ENCODE results near the gene PRCD. TPM values are rescaled to one million over a fixed set of nuclear protein-coding genes. Genes with fewer than 3 reads are reported as not detected.

Gene PRCD
- total RNA-seq, 1 donor from 2014 or later: not detected

DNA sequence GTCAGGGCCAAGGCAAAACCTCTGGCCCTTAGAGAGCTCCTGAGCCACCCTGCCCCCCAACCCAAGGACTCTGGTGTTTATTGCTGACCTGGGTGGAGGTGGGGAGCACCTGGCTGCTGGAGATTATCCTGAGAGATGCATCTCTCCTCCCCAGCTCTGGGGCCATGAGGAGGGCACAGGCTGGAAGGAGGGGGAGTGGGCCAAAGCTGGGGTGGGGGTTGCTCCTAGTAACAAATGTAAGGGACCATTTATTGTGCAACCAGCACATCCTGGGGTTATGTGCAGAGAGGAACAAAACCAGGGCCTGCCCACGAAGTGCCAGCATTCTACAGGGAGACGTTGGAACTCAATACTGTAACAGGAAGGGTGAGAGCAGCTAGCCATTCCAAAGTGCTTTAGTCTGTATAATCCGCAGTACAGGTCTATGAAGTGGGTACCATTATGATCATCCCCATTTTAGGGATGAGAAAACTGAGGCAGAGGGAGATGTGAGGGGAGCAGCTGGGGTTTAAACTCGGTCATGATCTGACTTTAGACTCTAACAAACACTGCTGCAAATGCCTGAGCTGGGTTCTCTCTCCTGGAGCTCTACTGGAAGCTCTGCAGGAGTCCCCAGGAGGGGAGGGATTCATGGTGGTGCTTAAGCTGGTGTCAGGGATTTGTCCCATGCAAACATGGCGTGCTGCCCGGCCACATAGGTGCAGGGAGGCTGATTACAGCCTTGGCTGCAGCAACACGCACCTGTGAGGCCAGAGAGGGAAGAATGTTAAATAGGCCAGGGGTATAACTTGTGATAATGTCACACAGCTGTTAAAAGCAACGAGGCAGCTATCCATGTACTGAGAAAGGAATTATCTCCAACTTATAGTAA, 37.3 kb upstream of the PRCD start:
- intact Hi-C loops (cut with micrococcal nuclease): loop anchor here (10.0 kb wide), 1 partner anchor 398 kb away; the partner anchor contains the start of gene EXOC7

DNA sequence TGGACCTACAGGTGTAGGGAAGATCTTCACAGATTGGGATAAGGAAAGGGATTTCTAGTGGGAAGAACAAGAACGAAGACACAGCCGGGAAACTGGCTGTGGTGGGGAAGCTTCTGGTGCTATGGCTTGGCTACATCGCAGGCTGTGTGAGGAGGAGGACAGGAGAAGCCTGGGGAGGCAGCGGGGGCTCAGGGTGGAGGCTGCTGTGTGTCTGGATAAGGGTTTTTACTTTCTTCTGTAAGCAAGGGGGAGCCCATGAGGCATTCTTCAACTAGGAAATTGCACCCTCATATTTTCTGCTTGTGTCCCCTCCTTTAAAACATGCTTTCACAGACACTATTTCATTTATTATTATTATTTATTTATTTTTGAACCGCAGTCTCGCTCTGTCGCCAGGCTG, 35.7 kb upstream of the PRCD start:
- intact Hi-C loops (cut with micrococcal nuclease): loop anchor here (10.0 kb wide), 1 partner anchor 399 kb away; the partner anchor contains the start of gene EXOC7

DNA sequence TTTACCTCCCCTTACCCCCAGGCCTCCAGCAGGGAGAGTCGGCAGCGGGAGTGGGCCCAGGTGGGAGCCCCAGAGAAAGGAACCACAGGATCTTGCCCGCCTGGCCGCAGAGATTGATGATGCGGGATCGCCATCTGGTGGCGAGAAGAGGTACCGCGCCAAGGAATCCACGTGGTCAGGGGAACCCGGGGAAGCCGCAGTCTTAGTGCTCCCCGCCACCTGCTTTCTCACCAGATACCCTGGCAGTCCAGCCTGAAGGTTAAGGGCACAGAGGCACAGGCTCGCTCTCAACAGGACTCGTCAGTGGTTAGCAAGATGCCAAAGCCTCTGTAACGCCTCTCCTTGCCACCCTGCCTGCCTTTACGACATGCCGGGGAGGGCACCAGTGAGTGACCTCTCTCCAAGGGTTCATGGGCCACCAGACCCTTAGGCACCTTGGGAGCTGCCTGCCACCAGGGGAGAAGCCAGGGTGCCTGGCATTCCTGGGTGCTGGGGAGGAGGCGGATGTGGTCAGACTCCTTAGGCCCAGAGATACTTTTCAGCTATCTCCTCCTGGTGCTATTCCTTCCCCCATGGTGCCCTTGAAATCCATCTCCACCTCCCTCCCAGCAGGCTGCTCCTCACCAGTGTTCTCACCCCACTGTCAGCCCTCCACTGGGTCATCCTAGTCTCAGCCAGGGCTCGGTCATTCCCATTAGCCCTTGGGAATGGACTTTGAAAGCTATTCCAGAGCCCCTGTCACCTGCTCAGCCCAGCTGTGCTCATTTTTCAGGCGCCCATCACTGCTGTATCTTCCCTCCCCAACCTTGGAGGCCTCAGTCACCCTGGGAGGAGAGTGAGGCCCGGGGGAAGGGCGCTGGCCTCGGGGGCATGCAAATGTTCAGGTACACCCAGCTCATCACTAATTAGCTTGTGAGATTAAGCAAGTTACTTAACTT, 33.2 kb upstream of the PRCD start:
- intact Hi-C loops (cut with micrococcal nuclease): loop anchor here (1.0 to 10.0 kb wide), 6 partner anchors 40 to 402 kb away; partner anchors contain the start of gene EXOC7

DNA sequence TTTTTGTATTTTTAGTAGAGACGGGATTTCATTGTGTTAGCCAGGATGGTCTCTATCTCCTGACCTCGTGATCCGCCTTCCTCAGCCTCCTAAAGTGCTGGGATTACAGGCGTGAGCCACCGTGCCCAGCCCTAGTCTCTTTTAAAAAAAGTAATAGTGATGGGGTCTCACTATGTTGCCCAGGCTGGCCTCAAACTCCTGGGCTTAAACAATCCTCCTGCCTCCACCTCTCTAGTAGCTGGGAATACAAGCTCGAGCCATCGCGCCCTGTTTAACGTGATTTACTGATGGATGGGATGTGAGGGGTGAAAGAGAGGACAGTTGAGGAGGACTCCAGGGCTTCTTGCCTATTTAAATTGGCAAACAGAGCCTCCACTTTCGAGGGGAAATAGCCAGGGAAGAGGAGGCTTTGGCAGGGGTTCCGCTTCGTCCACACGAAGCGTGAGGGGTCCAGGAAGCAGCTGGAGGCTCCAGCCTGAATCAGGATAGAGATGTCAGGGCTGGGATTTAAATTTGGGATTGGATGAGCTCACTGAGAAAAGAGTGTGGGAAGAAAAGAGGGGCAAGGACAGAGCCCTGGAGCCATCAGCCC, 31.3 kb upstream of the PRCD start:
- intact Hi-C loops (cut with micrococcal nuclease): loop anchor here (10.0 kb wide), 1 partner anchor 404 kb away; the partner anchor contains the start of gene EXOC7

DNA sequence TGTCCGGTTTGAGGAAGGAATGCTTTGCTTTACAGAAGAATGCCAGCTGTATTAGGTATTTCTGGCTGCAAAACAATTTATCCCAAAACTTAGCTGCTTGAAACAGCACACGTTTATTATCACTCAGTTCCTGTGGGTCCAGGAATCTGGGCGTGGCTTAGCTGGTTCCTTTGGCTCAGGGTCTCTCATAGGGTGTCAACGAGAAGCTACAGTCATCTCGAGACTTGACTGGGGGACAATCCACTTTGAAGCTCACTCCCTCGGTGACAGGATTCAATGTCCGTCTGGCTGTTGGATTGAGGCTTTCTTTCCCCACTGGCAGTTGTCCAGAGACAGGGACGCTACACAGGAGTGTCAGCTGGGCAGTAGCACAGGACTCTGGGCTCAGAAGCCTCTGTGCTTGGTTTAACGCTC, 29.0 kb upstream of the PRCD start:
- intact Hi-C loops (cut with micrococcal nuclease): no loop called here

DNA sequence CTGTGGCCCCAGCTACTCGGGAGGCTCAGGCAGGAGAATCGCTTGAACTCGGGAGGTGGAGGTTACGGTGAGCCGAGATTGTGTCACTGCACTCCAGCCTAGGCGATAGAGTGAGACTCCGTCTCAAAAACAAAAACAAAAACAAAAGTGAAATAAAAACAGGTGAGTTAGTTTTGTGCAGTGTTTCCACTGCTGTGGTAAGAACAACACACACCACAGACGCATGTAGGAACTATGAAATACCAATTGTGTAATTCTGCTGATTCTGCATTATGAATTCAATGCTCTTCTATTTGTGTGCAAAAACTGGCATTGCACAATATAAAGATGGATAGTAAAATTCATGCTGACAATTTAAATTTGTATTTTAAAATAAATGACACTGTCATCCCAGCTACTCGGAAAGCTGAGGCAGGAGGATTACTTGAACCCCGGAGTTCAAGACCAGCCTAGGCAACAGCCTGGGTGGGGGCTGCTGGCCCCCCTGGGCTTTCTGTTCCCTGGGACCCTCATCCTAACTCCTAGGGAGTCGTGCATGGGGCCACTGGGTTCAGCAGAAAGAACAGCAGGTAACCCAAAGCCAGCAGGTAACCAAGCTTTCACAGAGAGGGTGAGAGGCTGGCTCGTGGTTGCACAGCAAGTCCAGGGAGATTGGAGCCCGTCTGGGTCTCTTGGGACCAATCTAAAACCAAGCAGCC, 28.0 kb upstream of the PRCD start:
- intact Hi-C loops (cut with micrococcal nuclease): no loop called here

DNA sequence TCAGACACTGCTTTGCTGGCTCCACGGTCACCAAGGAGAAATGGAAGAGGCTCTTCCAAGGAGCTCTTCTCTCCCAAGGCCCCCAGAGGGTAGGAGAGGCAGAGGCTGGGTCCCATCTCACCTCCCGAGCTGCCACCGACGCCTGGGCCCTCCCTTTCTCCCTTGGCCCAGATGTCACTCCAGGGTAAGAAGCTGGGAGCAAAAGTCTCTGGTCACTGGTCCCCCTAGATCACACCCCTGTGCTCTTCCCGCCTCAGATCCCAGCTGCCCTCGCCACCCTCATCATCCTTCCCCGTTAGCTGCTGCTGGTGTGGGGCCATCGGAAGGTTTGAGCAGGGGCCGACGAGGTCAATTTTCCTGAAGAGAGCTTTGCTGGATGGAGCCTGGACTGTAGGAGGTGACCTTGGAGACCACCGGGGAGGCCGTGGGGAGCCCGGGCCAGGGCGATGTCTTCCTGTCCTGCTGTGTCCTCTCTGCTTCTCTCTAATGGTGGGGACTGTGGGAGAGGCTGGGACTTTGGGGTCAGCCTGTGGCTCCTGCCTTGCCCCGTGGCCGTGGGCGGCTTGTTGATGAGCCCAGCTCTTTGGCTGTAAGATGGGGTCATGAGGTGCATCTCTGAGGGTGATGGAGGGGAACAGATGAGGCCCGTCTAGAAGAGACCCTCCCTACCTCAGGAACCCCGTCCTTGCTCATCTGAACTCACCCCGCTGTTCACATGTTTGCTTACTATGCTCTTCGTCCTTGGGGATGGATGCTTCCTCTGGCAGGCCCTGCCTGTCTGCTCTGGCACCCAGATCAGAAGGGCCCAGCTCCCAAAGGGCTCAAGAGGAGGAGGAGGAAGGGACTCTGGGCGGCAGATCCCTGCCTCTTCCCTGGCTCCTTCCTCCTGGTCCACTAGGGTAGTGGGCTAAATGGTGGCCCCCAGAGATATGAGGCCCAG, 27.2 kb upstream of the PRCD start:
- intact Hi-C loops (cut with micrococcal nuclease): no loop called here

DNA sequence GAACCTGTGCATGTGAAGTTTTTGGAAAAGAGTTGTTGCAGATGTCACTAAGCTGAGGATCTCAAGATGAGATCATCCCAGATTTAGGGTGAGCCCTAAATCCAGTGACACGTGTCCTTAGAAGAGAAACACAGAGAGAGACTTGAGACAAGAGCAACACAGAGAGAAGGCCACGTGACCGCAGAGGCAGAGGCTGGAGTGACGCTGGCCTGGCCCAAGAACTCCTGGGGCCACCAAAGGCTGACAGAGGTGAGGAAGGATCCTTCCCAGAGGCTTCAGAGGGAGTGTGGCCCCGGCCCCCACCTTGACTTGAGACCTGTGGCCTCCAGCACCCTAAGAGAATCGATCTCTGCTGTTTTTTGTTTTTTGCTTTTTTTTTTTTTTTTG, 26.5 kb upstream of the PRCD start:
- intact Hi-C loops (cut with micrococcal nuclease): no loop called here

DNA sequence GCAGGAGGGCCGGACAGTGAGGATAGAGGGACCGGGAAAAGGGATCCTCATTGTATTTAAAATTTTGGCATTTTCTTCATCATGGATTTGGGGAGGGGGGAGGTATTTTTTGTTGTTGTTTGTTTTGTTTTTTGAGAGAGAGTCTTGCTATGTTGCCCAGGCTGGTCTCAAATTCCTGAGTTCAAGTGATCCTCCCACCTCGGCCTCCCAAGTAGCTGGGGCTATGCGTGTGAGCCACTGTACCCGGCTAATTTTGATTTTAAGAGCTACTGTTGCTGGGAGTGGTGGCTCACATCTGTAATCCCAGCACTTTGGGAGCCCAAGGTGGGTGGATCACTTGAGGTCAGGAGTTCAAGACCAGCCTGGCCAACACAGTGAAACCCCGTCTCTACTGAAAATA, 25.5 kb upstream of the PRCD start:
- intact Hi-C loops (cut with micrococcal nuclease): loop anchor here (2.0 kb wide), 1 partner anchor 200 kb away; no protein-coding TSS in a partner anchor

DNA sequence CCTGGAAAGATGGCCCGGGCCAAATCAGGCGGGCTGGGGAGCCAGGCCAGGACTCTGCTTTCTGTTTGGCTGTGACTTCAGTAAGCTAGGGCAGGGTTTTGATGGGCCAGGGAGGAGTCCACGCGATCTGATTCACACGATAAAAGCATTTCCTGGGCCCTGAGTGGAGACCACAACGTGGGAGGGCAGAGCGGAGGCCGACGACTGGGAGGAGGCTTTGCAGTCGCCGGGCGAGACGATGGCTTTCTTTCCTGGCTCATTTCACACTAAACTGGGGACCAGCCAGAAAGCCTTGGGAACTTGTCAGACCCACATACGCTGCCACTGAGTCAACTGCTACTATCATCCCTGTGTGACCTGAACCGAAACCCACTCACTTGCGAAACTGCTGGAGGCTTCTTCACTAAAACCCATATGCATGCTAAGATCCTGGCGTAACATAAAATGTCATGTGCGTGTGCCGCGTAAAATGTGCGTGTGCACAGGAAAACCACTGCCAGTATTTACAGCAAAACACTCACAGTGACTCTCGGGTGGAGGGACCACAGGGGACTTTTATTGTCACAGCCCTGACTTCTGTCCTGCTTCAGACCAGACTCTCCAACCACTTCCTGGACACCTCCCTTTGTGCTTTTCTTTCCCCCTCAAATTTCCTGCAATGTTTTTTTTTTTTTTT, 24.4 kb upstream of the PRCD start:
- intact Hi-C loops (cut with micrococcal nuclease): loop anchor here (1.0 to 5.0 kb wide), 10 partner anchors 8 to 627 kb away; partner anchors contain the start of genes JMJD6, METTL23, RHBDF2 and SEC14L1

DNA sequence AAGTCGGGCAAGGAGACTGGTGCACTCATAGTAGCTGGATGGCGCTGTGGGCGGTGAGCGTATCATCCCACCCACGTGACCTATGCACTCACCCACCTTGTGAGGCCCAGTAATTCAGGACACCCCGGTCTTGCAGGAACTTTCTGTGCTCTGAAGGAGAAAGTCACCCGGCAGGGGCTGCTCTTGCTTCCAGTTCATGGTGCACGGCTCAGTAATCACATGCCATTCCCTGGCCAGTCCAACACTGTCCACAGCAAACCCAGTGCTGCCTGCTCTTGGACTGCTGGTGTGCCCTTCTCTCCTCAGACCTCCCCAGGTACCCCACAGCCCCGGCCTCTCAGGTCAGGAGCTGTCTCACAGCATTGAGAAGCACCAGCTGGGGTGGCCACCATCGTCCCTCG, 22.2 kb upstream of the PRCD start:
- intact Hi-C loops (cut with micrococcal nuclease): loop anchor here (5.0 kb wide), 1 partner anchor 625 kb away; the partner anchor contains the start of gene SEC14L1

DNA sequence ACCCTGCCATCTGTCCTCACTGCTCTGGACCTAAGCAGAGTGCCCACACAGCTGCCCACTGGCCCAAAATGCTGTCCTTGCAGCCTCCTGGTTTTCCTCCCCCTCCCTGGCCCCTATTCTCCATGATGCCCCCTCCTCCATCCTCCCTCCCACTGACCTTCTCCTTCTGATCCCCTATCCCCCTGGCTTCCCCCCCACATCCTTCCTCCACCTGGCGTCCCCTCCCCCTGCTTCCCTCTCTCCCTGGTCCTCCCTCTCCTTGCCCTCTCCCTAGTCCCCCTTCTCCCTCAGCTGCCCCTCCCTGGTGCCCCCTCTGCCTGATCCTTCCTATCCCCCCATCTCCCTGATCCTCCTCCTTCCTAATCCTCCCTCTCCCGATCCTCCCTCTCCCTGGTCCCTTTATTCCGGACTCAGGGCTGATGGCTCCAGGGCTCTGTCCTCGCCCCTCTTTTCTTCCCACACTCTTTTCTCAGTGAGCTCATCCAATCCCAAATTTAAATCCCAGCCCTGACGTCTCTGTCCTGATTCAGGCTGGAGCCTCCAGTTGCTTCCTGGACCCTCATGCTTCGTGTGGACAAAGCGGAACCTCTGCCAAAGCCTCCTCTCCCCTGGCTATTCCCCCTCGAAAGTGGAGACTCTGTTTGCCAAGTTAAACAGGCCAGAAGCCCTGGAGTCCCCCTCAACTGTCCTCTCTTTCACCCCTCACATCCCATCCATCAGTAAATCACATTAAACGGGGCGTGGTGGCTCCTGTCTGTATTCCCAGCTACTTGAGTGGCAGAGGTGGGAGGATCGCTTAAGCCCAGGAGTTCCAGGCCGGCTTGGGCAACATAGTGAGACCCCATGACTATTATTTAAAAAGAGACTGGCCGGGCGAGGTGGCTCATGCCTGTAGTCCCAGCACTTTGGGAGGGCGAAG, 20.5 kb upstream of the PRCD start:
- intact Hi-C loops (cut with micrococcal nuclease): loop anchor here (5.0 kb wide), 1 partner anchor 623 kb away; the partner anchor contains the start of gene SEC14L1

DNA sequence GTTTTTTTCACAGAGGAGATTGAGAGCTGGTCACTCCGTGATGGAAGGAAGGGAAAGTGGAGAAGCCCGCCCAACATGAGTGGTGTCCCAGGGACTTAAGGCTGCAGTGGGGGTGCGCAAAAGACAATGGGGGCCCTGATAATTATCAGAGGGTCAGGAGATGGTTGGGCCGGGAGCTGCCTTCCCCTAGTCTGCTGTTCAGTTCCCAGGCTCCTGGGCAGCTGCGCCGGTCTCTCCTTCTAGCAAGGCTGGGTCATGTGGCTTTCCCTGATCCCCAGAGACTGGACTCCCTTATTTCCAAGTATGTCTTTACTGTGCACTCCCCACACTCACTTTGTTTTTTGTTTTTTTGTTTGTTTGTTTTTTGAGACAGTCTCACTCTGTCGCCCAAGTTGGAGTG, 18.6 kb upstream of the PRCD start:
- intact Hi-C loops (cut with micrococcal nuclease): no loop called here

DNA sequence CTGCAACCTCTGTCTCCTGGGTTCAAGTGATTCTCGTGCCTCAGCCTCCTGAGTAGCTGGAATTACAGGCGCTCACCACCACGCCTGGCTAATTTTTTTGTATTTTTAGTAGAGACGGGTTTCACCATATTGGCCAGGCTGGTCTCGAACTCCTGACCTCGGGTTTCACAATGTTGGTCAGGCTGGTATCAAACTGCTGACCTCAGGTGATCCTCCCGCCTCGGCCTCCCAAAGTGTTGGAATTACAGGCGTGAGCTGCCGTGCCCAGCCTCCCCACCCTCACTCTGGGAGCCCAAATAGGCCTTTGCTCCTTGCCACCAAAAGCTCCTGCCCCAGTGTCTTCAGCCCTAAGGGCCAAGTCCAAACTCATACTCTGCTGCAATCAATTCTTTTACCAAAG, 18.2 kb upstream of the PRCD start:
- intact Hi-C loops (cut with micrococcal nuclease): loop anchor here (2.0 kb wide), 2 partner anchors 35 to 63 kb away; partner anchors contain the start of gene ST6GALNAC2

DNA sequence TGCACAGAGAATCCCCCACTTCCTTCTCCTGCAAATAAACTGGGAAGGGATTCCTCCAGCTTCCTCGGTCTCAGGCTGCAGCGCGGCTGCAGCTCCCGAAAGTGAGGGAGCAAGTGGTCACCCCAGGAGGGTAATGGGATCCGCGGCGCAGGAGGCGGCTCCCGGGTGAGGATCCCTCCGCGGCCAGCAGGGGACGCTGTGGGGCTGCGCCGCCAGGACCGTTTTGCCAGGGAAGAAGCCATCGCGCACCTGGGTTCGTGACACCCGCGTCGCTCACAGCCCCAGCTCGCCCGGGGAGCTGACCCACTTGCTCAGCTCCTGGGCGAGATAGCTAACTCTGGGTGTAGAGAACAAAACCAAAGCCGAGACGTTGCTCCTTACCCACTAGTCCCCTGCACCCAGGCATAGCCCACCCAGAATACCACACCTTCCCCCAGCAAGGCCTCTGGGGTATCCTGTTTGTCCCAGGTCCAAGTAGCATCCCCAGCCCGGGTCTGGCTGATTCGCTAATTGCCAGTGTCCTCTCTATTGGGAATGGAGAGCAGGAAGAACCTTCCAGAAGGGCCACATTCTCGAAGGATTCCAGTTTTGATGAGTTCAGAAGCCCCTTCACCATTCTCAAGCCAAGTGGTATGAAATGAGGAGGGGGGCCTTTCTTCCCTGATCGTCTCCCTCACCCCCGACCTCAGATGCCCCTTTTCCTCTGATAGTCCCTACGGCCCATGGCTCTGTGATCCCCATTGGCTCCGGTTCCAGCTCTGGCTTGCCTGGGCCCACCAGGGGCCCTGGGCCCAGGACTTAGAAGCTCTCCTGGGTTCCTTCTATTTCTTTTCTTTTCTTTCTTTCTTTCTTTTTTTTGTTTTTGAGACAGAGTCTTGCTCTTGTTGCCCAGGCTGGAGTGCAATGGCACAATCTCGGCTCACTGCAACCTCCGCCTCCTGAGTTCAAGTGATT, 16.5 kb upstream of the PRCD start:
- intact Hi-C loops (cut with micrococcal nuclease): loop anchor here (1.0 to 2.0 kb wide), 7 partner anchors 8 to 192 kb away; partner anchors contain the start of gene ST6GALNAC2
